HFFc6 (cell line): ENCODE data around the gene FAM83D. TPM values are rescaled to one million over a fixed set of nuclear protein-coding genes. Genes with fewer than 3 reads are reported as not detected.

Experiments
- DNase-seq: peaks from one replicate; pipeline ENCODE4 v3.0.0-alpha.2; 2018
- H3K27ac Mint-ChIP-seq: 2 replicates; pipeline ENCODE4 v1.8.0; 2020; ENCODE audit warnings: mild to moderate bottlenecking, mixed read lengths
- H3K27me3 Mint-ChIP-seq: 2 replicates; pipeline ENCODE4 v1.8.0; 2021; ENCODE audit warnings: mild to moderate bottlenecking, moderate library complexity, mixed read lengths; ENCODE audit not compliant: insufficient read depth
- H3K36me3 Mint-ChIP-seq: 2 replicates; pipeline ENCODE4 v1.8.0; 2021; ENCODE audit warnings: low read depth, mixed read lengths
- H3K4me1 Mint-ChIP-seq: 2 replicates; pipeline ENCODE4 v1.8.0; 2020; ENCODE audit warnings: low read depth, mixed read lengths
- H3K4me3 Mint-ChIP-seq: 2 replicates; pipeline ENCODE4 v1.8.0; 2020; ENCODE audit warnings: mild to moderate bottlenecking, moderate library complexity, mixed read lengths
- H3K9me3 Mint-ChIP-seq: 2 replicates; pipeline ENCODE4 v1.8.0; 2020; ENCODE audit warnings: mild to moderate bottlenecking, mixed read lengths
- total RNA-seq, 6 experiments: library from RNA; stranded (reverse); fragmentation: NEBNext Ultra II Directional; extraction: Animal tissue kit (Norgen Biotek cat#: 25700); gene quantifications; 2 replicates in 1 of 6; 3 replicates in 5 of 6; pipeline ENCODE4 v1.2.3, GENCODE V29; 2021
- TF ChIP-seq, protein P1 (sequence below): fragments of 200-600 bp; sonication (generic); IDR thresholded peaks from 2 replicates; pipeline ENCODE4 v1.5.0; 2021; ENCODE audit warnings: antibody characterized with exemption, mild to moderate bottlenecking

FAM83D gene
- total RNA-seq, 6 experiments from 2014 or later: 14.2 to 31.5 (median 29.2) TPM

DNA sequence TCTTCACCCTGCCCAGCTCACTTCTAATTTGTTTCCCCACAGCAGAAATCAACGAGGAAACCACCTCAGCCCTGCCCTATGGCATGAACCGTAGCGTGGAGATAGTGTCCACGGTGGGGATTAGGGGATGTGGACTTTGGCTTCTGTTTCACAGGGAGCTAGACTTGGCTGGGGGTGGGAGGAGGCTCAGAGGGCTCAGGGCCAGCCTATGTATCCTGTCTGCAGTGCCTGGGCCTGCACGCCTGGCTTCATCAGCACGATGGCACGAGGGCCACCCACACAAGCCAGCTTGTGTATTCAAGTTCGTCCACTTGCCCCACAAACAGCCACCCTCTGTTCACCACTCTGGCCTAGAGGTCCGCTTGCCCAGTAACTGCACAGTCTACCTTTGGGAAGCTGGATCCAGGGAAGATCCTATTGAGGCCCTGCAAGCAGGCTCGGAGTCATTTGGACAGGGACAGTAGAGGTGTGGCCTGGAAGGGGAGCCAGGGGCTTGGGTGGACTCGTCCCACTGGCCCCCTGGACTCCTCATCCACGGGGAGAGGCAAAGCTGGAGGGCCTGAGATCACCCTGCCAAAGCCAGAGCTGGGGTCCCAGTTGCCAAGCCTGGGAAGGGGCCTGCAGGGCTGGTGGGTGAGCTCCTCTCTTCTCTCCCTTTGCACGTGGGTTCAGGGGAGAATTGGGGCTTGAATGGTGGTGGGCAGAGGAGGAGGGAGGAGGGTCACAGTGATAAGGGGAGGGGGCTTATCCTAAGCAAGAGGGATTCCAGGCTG lies 38.0 kb upstream of the FAM83D start:
- DNase-seq: no peak
- Mint-ChIP-seq H3K27me3 (peaks cover 14% of the 10 kb centered on the region), H3K4me3 (no peak overlapping the region), H3K27ac (no peak overlapping the region), H3K36me3 (no peaks in the 10 kb centered on the region), H3K9me3 (no peaks in the 10 kb centered on the region), H3K4me1 (no peaks in the 10 kb centered on the region)
- TF ChIP-seq, protein P1, sequence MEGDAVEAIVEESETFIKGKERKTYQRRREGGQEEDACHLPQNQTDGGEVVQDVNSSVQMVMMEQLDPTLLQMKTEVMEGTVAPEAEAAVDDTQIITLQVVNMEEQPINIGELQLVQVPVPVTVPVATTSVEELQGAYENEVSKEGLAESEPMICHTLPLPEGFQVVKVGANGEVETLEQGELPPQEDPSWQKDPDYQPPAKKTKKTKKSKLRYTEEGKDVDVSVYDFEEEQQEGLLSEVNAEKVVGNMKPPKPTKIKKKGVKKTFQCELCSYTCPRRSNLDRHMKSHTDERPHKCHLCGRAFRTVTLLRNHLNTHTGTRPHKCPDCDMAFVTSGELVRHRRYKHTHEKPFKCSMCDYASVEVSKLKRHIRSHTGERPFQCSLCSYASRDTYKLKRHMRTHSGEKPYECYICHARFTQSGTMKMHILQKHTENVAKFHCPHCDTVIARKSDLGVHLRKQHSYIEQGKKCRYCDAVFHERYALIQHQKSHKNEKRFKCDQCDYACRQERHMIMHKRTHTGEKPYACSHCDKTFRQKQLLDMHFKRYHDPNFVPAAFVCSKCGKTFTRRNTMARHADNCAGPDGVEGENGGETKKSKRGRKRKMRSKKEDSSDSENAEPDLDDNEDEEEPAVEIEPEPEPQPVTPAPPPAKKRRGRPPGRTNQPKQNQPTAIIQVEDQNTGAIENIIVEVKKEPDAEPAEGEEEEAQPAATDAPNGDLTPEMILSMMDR: no peak

DNA sequence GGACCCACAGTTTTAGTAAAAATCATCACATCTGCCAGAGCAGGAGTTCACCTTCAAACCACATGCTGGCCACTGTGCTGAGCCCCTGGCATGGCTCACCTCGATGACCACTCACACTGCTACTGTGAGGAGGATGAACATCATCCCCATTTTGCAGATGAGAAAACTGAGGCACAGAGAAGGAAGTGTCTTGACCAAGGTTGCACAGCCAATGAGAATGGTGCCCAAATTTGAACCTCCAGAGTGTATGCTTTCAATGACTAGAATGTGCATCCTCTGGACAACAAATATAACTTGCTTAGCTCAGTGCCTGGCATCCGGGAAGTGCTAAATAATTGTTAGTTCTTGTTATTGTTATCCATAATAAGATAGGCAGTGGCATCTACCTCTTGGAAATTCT lies 37.2 kb upstream of the FAM83D start:
- TF ChIP-seq, protein P1: no peak
- no peak for DNase-seq
- Mint-ChIP-seq H3K4me1 (peaks cover under 1% of the 10 kb centered on the region; the same call in 1 of the 2 replicates), H3K27ac (no peak overlapping the region), H3K36me3 (no peaks in the 10 kb centered on the region), H3K27me3 (peaks cover 12% of the 10 kb centered on the region), H3K4me3 (no peak overlapping the region), H3K9me3 (no peaks in the 10 kb centered on the region)

DNA sequence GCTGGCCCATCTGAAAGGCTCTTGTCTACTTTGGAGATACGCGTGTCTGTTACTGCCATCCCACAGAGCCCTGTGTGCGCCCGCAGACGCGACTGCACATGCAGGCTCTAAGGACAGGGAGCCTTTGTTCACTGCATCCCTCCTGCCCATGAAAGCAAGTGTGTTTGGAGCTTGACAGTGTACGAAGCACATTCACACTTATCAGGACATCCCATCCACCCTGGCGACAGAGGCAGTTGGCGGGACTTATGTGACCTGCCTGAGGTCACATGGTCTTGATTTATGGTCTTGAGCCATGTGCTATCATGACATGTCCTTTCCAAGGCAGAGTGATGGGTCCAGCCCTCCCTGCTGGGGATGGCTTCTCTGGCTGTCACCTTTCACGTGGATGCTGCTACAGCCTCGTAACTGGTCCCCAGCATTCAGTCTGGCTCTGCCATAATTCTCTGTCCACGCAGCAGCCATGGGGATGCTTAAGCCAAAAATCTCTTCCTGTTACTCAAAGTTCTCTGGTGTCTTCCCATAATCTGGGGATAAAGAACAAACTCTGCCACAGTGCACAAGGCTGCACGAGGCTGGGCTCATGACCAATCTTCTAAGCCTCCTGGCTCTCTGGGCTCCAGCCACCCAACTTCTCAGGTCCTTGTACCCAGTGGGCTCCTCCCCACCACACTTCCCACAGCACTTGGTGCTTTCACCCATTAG lies 36.3 kb upstream of the FAM83D start:
- Mint-ChIP-seq H3K27me3 (peaks cover 17% of the 10 kb centered on the region), H3K9me3 (no peaks in the 10 kb centered on the region), H3K4me1 (peaks cover 7% of the 10 kb centered on the region), H3K27ac (no peak overlapping the region), H3K4me3 (no peak overlapping the region), H3K36me3 (no peaks in the 10 kb centered on the region)
- no peak for DNase-seq
- TF ChIP-seq, protein P1: no peak

DNA sequence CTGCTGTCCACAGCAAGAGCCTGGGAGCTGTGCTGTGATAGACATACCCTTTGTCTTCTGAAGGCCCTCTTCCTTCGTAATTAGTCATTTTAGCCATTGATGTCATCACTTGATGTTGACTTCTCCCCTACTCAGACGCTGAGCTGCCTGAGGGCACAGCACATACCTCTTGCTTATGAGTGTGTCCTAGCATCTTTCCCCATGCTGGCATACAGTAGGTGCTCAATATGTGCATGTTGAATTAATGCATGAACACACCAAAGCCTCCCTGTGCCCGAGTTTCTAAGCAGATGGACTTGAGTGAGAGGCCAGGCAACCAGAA lies 35.8 kb upstream of the FAM83D start:
- Mint-ChIP-seq H3K4me1 (peaks cover 7% of the 10 kb centered on the region), H3K27ac (no peak overlapping the region), H3K9me3 (no peaks in the 10 kb centered on the region), H3K4me3 (no peak overlapping the region), H3K36me3 (no peaks in the 10 kb centered on the region), H3K27me3 (peaks cover 18% of the 10 kb centered on the region)
- TF ChIP-seq, protein P1: no peak
- DNase-seq: no peak

DNA sequence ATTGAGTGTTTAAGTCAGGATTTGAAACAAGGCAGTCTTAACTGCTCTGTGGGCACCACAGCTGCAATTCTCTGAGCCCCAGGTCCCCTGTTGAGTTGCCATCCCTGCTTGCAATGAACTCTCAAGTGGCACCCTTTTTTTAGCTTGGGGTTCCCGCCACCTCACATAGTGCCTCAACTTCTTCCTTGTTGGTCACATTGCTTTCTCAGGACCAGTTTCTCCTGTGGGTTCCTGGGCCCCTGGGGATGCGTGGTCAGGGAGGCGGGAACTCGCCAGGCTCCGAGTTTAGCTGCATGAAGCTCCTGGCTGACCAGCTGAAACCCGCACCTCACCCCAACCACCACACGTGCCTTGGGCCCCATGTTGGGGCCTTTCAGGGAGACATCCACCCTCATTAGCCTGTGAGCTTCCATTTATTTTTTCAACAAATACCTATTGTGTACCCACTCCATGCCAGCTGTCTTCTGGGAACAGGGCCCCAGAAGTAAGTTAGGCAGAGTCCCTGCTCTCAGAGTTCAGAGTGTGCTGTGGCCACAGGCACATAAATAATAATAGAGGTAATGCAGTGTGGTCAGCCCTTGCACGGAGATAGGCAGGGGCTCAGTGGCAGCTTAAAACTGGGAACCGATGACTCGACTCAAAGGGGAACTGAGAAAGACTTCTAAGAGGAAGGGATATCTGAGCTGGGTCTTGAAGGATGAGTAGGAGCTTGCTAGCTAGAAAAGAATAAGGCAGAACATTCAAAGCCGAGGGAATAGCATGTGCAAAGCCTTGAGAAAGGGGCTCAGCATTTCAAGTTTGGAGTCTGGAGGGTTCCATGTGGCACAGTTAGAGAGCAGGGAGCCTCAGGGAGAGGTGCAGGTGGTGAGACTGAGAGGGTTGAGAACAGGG lies 33.9 kb upstream of the FAM83D start:
- Mint-ChIP-seq H3K27me3 (peaks cover 25% of the 10 kb centered on the region), H3K36me3 (no peaks in the 10 kb centered on the region), H3K9me3 (no peaks in the 10 kb centered on the region), H3K4me3 (no peak overlapping the region), H3K4me1 (peaks cover 7% of the 10 kb centered on the region), H3K27ac (no peak overlapping the region)
- DNase-seq: no peak
- TF ChIP-seq, protein P1: no peak
